SK-N-SH treated with all-trans-retinoic acid at 6 μM for 48 hours (cell line): ENCODE results near the gene PRSS22.

Experiments used
- BACH2 ChIP-seq: fragments of 250-450 bp; sonication (Bioruptor Pico); IDR thresholded peaks from 2 replicates; pipeline ENCODE4 v1.9.0; 2021; ENCODE audit warnings: mild to moderate bottlenecking, borderline replicate concordance
- PATZ1 ChIP-seq: fragments of 250-450 bp; sonication (Bioruptor Pico); IDR thresholded peaks from 2 replicates; pipeline ENCODE4 v1.8.0; 2020; ENCODE audit warnings: mild to moderate bottlenecking, moderate library complexity, borderline replicate concordance
- PPARA ChIP-seq: fragments of 250-450 bp; sonication (Bioruptor Pico); IDR thresholded peaks from 2 replicates; pipeline ENCODE4 v1.5.0; 2020; ENCODE audit warnings: mild to moderate bottlenecking, borderline replicate concordance
- ZC3H10 ChIP-seq: fragments of 250-450 bp; sonication (Bioruptor Pico); IDR thresholded peaks from 2 replicates; pipeline ENCODE4 v1.5.1; 2021; ENCODE audit warnings: mild to moderate bottlenecking, moderate library complexity

GRCh38 chr16:2817340-2818271, 40.4 kb downstream of the PRSS22 start:
- TF ChIP-seq BACH2 (CRISPR knock-in tag), result no peak
- TF ChIP-seq PATZ1 (CRISPR knock-in tag), result no peak
- TF ChIP-seq ZC3H10, result no peak
- no peak for TF ChIP-seq PPARA
